PC-9 (cell line): ENCODE measurements around the gene SPATC1L.

Experiments
- CTCF ChIP-seq: fragments of 200-600 bp; sonication (generic); conservative IDR thresholded peaks from 2 replicates; pipeline ENCODE4 v1.6.1; 2017; ENCODE audit warnings: mixed run types, antibody characterized with exemption, mild to moderate bottlenecking, moderate library complexity
- EZH2 ChIP-seq: fragments of 200-600 bp; sonication (generic); IDR thresholded peaks from 2 replicates; pipeline ENCODE4 v1.8.0; 2017; ENCODE audit warnings: antibody characterized with exemption, low read depth

DNA sequence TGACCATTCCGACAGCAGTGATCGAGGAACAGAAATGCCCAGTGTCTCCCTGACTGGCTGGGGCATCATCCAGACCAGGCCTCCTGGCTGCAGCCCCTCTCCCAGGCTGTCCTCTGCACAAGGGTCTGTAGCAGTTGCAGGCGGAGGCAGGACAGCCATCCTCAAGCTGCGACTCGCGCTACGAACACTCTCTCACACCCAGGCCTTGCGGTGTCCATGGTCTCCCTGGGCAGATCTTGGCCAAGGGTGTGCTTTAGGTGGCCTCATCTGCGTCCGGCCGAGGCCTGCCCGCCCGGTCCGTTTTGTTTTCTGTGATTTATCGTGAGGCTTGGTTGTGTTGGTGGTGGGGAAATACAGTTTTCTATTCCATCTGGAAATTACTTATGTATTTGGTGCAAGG, 44.6 kb downstream of the SPATC1L start:
- TF ChIP-seq CTCF, result no peak
- no peak for TF ChIP-seq EZH2
